GM18520 (cell line): Measurements from ENCODE around the gene PI4K2A.

ENCODE experiments used
- ATAC-seq: cut with Tn5 transposase; IDR thresholded peaks from one replicate; pipeline ENCODE4 v1.9.1; 2021; ENCODE audit not compliant: unreplicated experiment

The PI4K2A gene

GRCh38 chr10:97640174-97640867, at the start of gene PI4K2A:
Gene PI4K2A, plus strand, starts transcription at chr10:97640671. Its CDS starts 72 bp downstream, at chr10:97640743.
- peak; percentile 93 for ATAC-seq

GRCh38 chr10:97590748-97591495, 49.5 kb upstream of the PI4K2A start:
- ATAC-seq = no peak

- no peak for ATAC-seq
Measured at GRCh38 chr10:97593421-97593820, 47.0 kb upstream of the PI4K2A start.

- no peak for ATAC-seq
Measured at GRCh38 chr10:97596101-97597082, 44.1 kb upstream of the PI4K2A start.

- no peak for ATAC-seq
Measured at GRCh38 chr10:97597778-97598177, 42.7 kb upstream of the PI4K2A start.

GRCh38 chr10:97598407-97599271, 41.8 kb upstream of the PI4K2A start:
- ATAC-seq = no peak

GRCh38 chr10:97599272-97599619, 41.2 kb upstream of the PI4K2A start:
- ATAC-seq = no peak

GRCh38 chr10:97600616-97601015, 39.9 kb upstream of the PI4K2A start:
- no peak for ATAC-seq

GRCh38 chr10:97601268-97602215, 38.9 kb upstream of the PI4K2A start:
- no peak for ATAC-seq

GRCh38 chr10:97607095-97607636, 33.3 kb upstream of the PI4K2A start:
- ATAC-seq = no peak

GRCh38 chr10:97608991-97609561, 31.4 kb upstream of the PI4K2A start:
- ATAC-seq = no peak

GRCh38 chr10:97611473-97611872, 29.0 kb upstream of the PI4K2A start:
- ATAC-seq = no peak

- ATAC-seq = no peak
Measured at GRCh38 chr10:97612386-97612785, 28.1 kb upstream of the PI4K2A start.

GRCh38 chr10:97618285-97618684, 22.2 kb upstream of the PI4K2A start:
- no peak for ATAC-seq

- no peak for ATAC-seq
Measured at GRCh38 chr10:97618733-97619132, 21.7 kb upstream of the PI4K2A start.

GRCh38 chr10:97623277-97623676, 17.2 kb upstream of the PI4K2A start:
- no peak for ATAC-seq

- ATAC-seq = no peak
Measured at GRCh38 chr10:97627731-97628130, 12.7 kb upstream of the PI4K2A start.

GRCh38 chr10:97628228-97628627, 12.2 kb upstream of the PI4K2A start:
- ATAC-seq = no peak

- ATAC-seq = no peak
Measured at GRCh38 chr10:97629289-97629688, 11.2 kb upstream of the PI4K2A start.
